ENCODE results near the gene MAPRE3. TPM values are rescaled to one million over a fixed set of nuclear protein-coding genes. Genes with fewer than 3 reads are reported as not detected.

Gene MAPRE3
- total and polyA plus RNA-seq, 10 donors: 5.2 to 17.9 (median 11.9) TPM

GRCh38 chr2:26933431-26934334 is 36.8 kb upstream of the MAPRE3 start:
- no peak for DNase-seq
- Histone ChIP-seq H3K4me3 (no peak overlapping the region), H3K4me1 (peaks cover 0 to 9% (median 0%) of the 10 kb centered on the region in 6 donors), H3K9me3 (no peaks in the 10 kb centered on the region), H3K27me3 (replicated peaks in 1 of 7) (peaks cover 0 to 39% (median 0%) of the 10 kb centered on the region in 7 donors), H3K36me3 (no peaks in the 10 kb centered on the region), H3K27ac (no peak overlapping the region)
- intact Hi-C loops (cut with DNase I; ENCODE audit: low total_unique reads): no loop called here
- WGBS, 5 donors: 76 to 89% (median 84%) methylated on average over 16 of the region's 16 CpGs
- TF ChIP-seq CTCF (IDR thresholded peaks at IDR 0.05 in 8 of 11, conservative IDR thresholded peaks at IDR 0.05 in 3 of 11): no peak
- no peak for TF ChIP-seq POLR2AphosphoS5 (IDR thresholded peaks at IDR 0.05)
- no peak for TF ChIP-seq POLR2A (IDR thresholded peaks at IDR 0.05)

- DNase-seq: no peak
- H3K27ac ChIP-seq: no peak overlapping the region
- TF ChIP-seq CTCF (IDR thresholded peaks at IDR 0.05 in 8 of 11, conservative IDR thresholded peaks at IDR 0.05 in 3 of 11) (no peak), POLR2A (IDR thresholded peaks at IDR 0.05) (no peak), POLR2AphosphoS5 (IDR thresholded peaks at IDR 0.05) (no peak)
- no peaks in the 10 kb centered on the region for H3K36me3 ChIP-seq
- intact Hi-C loops (cut with DNase I; ENCODE audit: low total_unique reads): no loop called here
- H3K27me3 ChIP-seq (replicated peaks in 1 of 7): peaks cover 0 to 33% (median 0%) of the 10 kb centered on the region in 7 donors
- no peak overlapping the region for H3K4me3 ChIP-seq
- H3K9me3 ChIP-seq: no peaks in the 10 kb centered on the region
- H3K4me1 ChIP-seq: peaks cover 0 to 9% (median 0%) of the 10 kb centered on the region in 6 donors
- 81 to 97% (median 91%) methylated on average over 10 of the region's 10 CpGs for WGBS, 5 donors
These were observed 36.1 kb upstream of the MAPRE3 start for GRCh38 chr2:26934335-26934724.

GRCh38 chr2:26934985-26935384 is 35.5 kb upstream of the MAPRE3 start:
- H3K9me3 ChIP-seq: no peaks in the 10 kb centered on the region
- peaks cover 0 to 26% (median 0%) of the 10 kb centered on the region in 7 donors for H3K27me3 ChIP-seq (replicated peaks in 1 of 7)
- WGBS, 5 donors: 60 to 72% (median 62%) methylated on average over 3 of the region's 3 CpGs
- H3K4me3 ChIP-seq: no peak overlapping the region
- peaks cover 0 to 9% (median 0%) of the 10 kb centered on the region in 6 donors for H3K4me1 ChIP-seq
- no peak overlapping the region for H3K27ac ChIP-seq
- no peak for TF ChIP-seq CTCF (IDR thresholded peaks at IDR 0.05 in 8 of 11, conservative IDR thresholded peaks at IDR 0.05 in 3 of 11)
- TF ChIP-seq POLR2AphosphoS5 (IDR thresholded peaks at IDR 0.05): no peak
- no peak for TF ChIP-seq POLR2A (IDR thresholded peaks at IDR 0.05)
- intact Hi-C loops (cut with DNase I; ENCODE audit: low total_unique reads): no loop called here
- DNase-seq: no peak
- H3K36me3 ChIP-seq: no peaks in the 10 kb centered on the region

GRCh38 chr2:26936855-26937254 is 33.6 kb upstream of the MAPRE3 start:
- no peaks in the 10 kb centered on the region for H3K36me3 ChIP-seq
- no peaks in the 10 kb centered on the region for H3K9me3 ChIP-seq
- no peak for TF ChIP-seq CTCF (IDR thresholded peaks at IDR 0.05 in 8 of 11, conservative IDR thresholded peaks at IDR 0.05 in 3 of 11)
- TF ChIP-seq POLR2A (IDR thresholded peaks at IDR 0.05): no peak
- no peak for TF ChIP-seq POLR2AphosphoS5 (IDR thresholded peaks at IDR 0.05)
- H3K4me1 ChIP-seq: peaks cover 0 to 9% (median 0%) of the 10 kb centered on the region in 6 donors
- peaks cover 0 to 17% (median 0%) of the 10 kb centered on the region in 7 donors for H3K27me3 ChIP-seq (replicated peaks in 1 of 7)
- H3K27ac ChIP-seq: no peak overlapping the region
- no peak overlapping the region for H3K4me3 ChIP-seq
- intact Hi-C loops (cut with DNase I; ENCODE audit: low total_unique reads): no loop called here
- WGBS, 5 donors: 77 to 91% (median 87%) methylated on average over 5 of the region's 5 CpGs
- DNase-seq: no peak
